Measurements from ENCODE around the gene CD180. TPM values are rescaled to one million over a fixed set of nuclear protein-coding genes. Genes with fewer than 3 reads are reported as not detected.

Gene CD180
- total RNA-seq, 1 donor from 2014 or later = not detected

DNA sequence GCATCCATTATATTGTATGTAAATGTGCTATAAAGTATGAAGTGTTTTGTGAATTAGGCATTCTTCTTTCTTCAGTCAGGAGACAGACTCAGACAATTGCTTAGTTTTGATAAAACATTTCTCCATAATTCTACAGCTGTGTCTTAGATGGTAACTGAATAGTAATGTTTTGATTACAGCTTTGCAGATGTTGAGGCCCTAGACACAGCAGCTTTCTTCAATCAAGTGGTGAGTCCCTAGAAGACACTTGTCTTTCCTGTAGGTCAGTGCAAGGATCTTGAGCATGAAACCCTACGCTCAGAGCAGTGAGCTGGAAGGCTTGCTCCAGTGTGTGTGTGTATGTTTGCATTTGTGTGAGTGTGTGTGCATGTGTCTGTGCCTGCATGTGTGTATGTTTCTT is 46.8 kb upstream of the CD180 start:
- no peaks in the 10 kb centered on the region for H3K9me3 Mint-ChIP-seq (ENCODE audit: low read depth)
- H3K27ac Mint-ChIP-seq (ENCODE audit: unreplicated experiment) = no peak overlapping the region
- H3K4me3 Mint-ChIP-seq (ENCODE audit: unreplicated experiment) = no peak overlapping the region
- H3K27me3 Mint-ChIP-seq (ENCODE audit: low read depth) = no peaks in the 10 kb centered on the region
- no peaks in the 10 kb centered on the region for H3K36me3 Mint-ChIP-seq (ENCODE audit: low read depth)
- H3K4me1 Mint-ChIP-seq (ENCODE audit: low read depth) = peaks cover 12% of the 10 kb centered on the region
- no peak for TF ChIP-seq CTCF (IDR thresholded peaks at IDR 0.05)
- DNase-seq (ENCODE audit: low spot score) = no peak

- Mint-ChIP-seq H3K4me3 (ENCODE audit: unreplicated experiment) (no peak overlapping the region), H3K27ac (ENCODE audit: unreplicated experiment) (no peak overlapping the region)
These were observed 44.7 kb upstream of the CD180 start for GRCh38 chr5:67241326-67241725.

DNA sequence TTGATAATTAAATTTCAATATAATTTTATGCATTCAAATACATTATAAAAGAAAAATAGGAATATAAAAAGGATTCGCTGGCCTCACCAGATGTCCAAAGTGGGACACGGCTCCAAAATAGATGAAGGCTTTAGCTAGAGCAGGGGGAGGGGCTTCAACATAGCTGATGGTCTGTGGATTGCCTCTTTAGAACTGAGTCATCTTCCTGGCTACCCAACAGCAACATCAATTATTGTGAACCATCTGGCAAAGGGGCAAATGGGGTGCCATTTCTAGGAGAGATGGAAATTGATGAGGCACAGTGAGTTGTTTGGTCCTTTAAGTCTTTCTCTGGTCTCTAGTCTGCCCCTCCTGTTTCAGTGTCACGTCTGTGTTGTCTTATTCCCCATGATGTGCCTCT is 44.2 kb upstream of the CD180 start:
- DNase-seq (ENCODE audit: low spot score) = no peak
- Mint-ChIP-seq H3K4me3 (ENCODE audit: unreplicated experiment) (no peak overlapping the region), H3K9me3 (ENCODE audit: low read depth) (no peaks in the 10 kb centered on the region), H3K36me3 (ENCODE audit: low read depth) (no peaks in the 10 kb centered on the region), H3K27ac (ENCODE audit: unreplicated experiment) (no peak overlapping the region), H3K27me3 (ENCODE audit: low read depth) (no peaks in the 10 kb centered on the region), H3K4me1 (ENCODE audit: low read depth) (peaks cover 12% of the 10 kb centered on the region)
- TF ChIP-seq CTCF (IDR thresholded peaks at IDR 0.05) = no peak

More at GRCh38 chr5:67241326-67241725, 44.7 kb upstream of the CD180 start:
- TF ChIP-seq CTCF (IDR thresholded peaks at IDR 0.05) = no peak
- no peaks in the 10 kb centered on the region for H3K36me3 Mint-ChIP-seq (ENCODE audit: low read depth)
- no peaks in the 10 kb centered on the region for H3K27me3 Mint-ChIP-seq (ENCODE audit: low read depth)
- DNase-seq (ENCODE audit: low spot score) = no peak
- peaks cover 12% of the 10 kb centered on the region for H3K4me1 Mint-ChIP-seq (ENCODE audit: low read depth)
- H3K9me3 Mint-ChIP-seq (ENCODE audit: low read depth) = no peaks in the 10 kb centered on the region

- no peak for TF ChIP-seq CTCF (IDR thresholded peaks at IDR 0.05)
- Mint-ChIP-seq H3K4me1 (ENCODE audit: low read depth) (peaks cover 18% of the 10 kb centered on the region), H3K36me3 (ENCODE audit: low read depth) (no peaks in the 10 kb centered on the region), H3K27ac (ENCODE audit: unreplicated experiment) (no peak overlapping the region), H3K9me3 (ENCODE audit: low read depth) (no peaks in the 10 kb centered on the region), H3K27me3 (ENCODE audit: low read depth) (no peaks in the 10 kb centered on the region), H3K4me3 (ENCODE audit: unreplicated experiment) (no peak overlapping the region)
- no peak for DNase-seq (ENCODE audit: low spot score)
These were observed 43.5 kb upstream of the CD180 start for GRCh38 chr5:67240065-67240464.

DNA sequence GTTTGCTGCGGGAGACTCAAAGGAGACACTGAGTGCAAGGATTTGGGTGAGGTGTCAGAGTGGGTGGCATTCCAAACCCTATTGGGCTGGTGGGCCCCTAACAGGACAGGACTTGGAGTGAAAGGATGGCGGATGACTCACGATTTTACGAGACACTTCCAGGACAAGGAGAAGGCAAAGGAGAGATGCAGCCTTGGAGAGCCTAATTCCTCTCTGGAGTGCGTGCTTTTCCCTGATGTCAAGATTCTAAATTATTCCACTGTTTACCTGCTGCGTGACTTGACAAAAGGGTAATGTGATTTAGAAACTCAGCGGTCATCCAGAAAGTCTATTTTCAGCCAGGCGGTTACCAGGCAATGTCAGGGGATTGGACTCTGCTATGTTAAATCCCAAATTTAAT is 41.6 kb upstream of the CD180 start:
- H3K27me3 Mint-ChIP-seq (ENCODE audit: low read depth) = no peaks in the 10 kb centered on the region
- no peaks in the 10 kb centered on the region for H3K36me3 Mint-ChIP-seq (ENCODE audit: low read depth)
- H3K27ac Mint-ChIP-seq (ENCODE audit: unreplicated experiment) = peak overlapping the region; percentile 55
- peaks cover 16% of the 10 kb centered on the region for H3K4me1 Mint-ChIP-seq (ENCODE audit: low read depth)
- no peak for TF ChIP-seq CTCF (IDR thresholded peaks at IDR 0.05)
- DNase-seq (ENCODE audit: low spot score) = no peak
- H3K4me3 Mint-ChIP-seq (ENCODE audit: unreplicated experiment) = no peak overlapping the region
- H3K9me3 Mint-ChIP-seq (ENCODE audit: low read depth) = no peaks in the 10 kb centered on the region
